NB4 (cell line): ENCODE measurements around the gene MPPED1.

ENCODE experiments used
- DNase-seq: peaks from one replicate; pipeline ENCODE4 v3.0.0; 2010; ENCODE audit warnings: low read depth
- H3K4me3 ChIP-seq: one replicate; pipeline ENCODE4 v1.5.1; 2011; ENCODE audit warnings: mild to moderate bottlenecking, low read depth, low read length, moderate library complexity
- MYC ChIP-seq: IDR thresholded peaks from 2 replicates; pipeline ENCODE4 v1.6.1; 2011; ENCODE audit warnings: low read depth, low read length
- POLR2A ChIP-seq: IDR thresholded peaks from 2 replicates; pipeline ENCODE4 v1.6.1; 2011; ENCODE audit warnings: mild to moderate bottlenecking; ENCODE audit not compliant: insufficient read length; ENCODE audit errors: extremely low read depth
- TF ChIP-seq, protein P1 (sequence below): IDR thresholded peaks from 2 replicates; pipeline ENCODE4 v1.6.1; 2011; ENCODE audit warnings: low read depth, low read length
- TF ChIP-seq, protein P2 (sequence below): IDR thresholded peaks from one replicate; pipeline ENCODE4 v1.5.1; 2012; ENCODE audit warnings: low read depth, low read length

MPPED1 gene

DNA sequence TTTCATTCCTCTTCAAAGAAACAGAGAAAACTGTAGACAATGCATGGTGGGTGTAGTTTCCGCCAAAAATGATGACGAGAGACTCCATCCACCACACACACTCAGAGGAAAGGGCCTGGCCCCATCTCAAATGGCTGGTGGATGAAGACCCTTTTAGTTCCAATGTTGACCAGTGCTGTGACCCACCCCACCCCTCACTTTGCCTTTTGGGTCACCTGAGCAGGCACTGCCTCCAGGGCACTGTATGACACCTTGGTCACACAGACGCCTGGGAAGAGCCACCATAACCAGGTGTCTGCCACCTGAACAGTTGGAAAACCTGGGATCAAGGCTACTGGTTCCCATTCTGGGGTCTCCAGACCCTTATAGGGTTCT is 121.3 kb downstream of the MPPED1 start:
- no peak for DNase-seq
- no peak overlapping the region for H3K4me3 ChIP-seq
- TF ChIP-seq MYC: no peak
- TF ChIP-seq, protein P1, sequence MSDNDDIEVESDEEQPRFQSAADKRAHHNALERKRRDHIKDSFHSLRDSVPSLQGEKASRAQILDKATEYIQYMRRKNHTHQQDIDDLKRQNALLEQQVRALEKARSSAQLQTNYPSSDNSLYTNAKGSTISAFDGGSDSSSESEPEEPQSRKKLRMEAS: no peak
- TF ChIP-seq POLR2A: no peak
- TF ChIP-seq, protein P2, sequence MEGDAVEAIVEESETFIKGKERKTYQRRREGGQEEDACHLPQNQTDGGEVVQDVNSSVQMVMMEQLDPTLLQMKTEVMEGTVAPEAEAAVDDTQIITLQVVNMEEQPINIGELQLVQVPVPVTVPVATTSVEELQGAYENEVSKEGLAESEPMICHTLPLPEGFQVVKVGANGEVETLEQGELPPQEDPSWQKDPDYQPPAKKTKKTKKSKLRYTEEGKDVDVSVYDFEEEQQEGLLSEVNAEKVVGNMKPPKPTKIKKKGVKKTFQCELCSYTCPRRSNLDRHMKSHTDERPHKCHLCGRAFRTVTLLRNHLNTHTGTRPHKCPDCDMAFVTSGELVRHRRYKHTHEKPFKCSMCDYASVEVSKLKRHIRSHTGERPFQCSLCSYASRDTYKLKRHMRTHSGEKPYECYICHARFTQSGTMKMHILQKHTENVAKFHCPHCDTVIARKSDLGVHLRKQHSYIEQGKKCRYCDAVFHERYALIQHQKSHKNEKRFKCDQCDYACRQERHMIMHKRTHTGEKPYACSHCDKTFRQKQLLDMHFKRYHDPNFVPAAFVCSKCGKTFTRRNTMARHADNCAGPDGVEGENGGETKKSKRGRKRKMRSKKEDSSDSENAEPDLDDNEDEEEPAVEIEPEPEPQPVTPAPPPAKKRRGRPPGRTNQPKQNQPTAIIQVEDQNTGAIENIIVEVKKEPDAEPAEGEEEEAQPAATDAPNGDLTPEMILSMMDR: no peak

DNA sequence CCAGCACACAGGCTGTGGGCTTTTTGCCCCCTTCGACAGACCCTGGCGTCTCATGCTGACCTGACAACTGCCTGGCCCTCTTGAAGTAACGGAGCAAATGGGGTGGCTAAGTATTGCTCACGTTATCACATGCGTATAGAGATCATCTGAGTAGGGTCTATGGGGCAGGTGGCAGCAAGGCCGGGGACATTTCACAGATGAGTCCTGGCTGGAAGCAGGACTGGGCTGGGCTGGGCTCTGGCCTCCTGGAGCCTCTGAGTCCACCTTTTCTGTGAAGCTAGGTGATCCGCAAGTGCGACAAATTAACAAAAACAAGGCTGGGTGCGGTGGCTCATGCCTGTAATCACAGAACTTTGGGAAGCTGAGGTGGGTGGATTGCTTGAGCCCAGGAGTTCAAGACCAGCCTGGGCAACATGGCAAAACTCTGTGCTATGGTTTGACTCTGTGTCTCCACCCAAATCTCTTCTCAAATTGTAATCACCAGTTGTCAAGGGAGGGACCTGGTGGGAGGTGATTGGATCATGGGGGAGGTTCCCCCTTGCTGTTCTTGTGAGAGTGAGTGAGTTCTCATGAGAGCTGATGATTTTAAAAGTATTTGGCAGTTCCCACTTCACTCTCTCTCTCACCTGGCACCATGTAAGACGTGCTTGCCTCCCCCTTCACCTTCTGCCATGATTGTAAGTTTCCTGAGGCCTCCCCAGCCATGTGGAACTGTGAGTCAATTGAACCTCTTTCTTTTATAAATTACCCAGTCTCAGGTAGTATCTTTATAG is 122.0 kb downstream of the MPPED1 start:
- no peak for DNase-seq
- no peak overlapping the region for H3K4me3 ChIP-seq
- TF ChIP-seq MYC: no peak
- TF ChIP-seq, protein P1: no peak
- TF ChIP-seq, protein P2: no peak
- no peak for TF ChIP-seq POLR2A

DNA sequence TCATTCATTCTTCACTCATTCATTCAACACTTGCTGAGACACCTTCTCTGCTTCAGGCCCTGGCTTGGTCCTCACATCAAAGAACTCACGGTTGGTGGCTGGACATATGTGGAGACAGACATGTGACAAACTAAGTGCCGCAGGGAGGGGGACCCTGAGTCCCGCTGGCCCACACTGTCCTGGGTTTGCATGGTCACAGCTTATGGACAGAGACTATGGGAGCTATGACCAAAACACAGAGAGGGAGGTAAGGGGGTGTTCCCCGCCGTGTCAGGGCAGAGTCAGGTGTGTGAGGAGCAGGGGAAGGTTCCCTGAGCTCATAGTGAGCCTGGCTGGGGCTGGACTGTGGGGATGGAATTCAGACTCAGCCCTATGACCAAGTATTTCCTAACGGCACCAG is 123.1 kb downstream of the MPPED1 start:
- H3K4me3 ChIP-seq: no peak overlapping the region
- TF ChIP-seq, protein P2: no peak
- TF ChIP-seq MYC (no peak), POLR2A (no peak)
- TF ChIP-seq, protein P1: no peak
- no peak for DNase-seq

DNA sequence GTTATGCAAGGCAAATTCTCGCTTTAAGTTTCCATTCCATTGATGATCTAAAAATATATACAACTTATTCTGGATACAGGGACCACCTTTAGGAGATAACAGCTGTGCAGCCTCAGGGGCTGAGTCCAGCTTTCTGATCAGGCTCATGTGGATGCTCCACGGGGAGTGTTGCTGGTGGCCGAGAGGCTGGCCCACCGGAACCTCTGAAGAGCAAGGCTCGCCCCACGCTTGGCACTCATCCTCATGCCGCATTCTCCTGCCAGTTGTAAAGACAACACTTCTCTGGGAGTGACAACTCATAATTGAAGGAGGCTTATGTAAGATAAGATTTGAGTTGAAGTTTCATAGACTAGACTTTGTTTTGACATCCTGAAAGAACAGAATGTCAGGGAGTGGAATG is 123.5 kb downstream of the MPPED1 start:
- H3K4me3 ChIP-seq: no peak overlapping the region
- TF ChIP-seq POLR2A (no peak), MYC (no peak)
- TF ChIP-seq, protein P1: no peak
- DNase-seq: no peak

DNA sequence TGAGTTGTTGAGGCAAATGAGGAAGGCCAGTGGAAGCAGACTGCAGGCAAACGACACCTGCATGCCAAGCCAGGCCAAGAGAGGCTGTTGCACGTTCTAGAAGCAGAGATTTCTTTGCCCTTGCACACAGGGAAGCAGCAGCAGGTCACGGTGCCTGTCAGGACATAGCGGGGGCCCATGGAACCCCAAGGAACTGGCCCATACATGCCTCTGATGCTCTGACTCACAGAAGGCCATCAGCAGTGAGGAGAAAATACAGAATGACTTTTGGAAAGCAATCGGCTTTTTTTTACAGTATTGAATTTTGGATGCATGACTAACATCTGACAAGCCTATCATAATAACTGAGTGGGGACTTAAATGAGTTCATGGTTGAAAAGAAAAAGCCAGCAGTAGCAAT is 123.9 kb downstream of the MPPED1 start:
- no peak for DNase-seq
- H3K4me3 ChIP-seq: no peak overlapping the region
- no peak for TF ChIP-seq MYC
- TF ChIP-seq, protein P2: no peak
- TF ChIP-seq POLR2A: no peak
- TF ChIP-seq, protein P1: no peak

DNA sequence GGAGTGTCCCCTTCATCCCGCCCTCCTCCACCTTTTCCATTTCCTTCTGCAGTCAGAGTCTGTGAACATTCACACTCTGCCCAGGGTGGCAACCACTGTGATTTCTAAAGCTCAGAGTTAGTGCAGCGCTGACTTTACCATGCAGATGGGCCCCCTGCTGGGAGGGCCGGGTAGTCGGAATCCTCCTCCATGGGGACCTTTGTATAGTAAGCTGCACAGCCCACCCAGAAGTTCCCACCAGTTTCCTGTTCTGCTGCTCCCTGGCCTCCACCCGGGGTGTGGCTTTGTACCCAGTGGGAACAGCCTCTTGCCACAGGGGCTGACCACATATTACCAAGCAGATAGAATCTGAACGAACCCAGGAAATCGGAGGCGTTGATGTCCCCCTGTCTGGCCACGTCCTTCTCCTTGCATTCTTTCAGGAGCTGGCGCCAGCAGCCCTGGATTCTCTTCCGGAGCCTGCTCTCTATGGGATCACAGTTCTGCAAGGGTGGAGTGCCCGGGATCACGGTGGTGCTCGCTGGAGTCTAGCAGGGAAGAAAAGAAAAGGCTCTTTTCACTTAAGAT is 125.3 kb downstream of the MPPED1 start:
- TF ChIP-seq, protein P2: peak; percentile 59
- TF ChIP-seq, protein P1: no peak
- DNase-seq: peak; percentile 71

More for the DNA sequence above, 125.3 kb downstream of the MPPED1 start:
- no peak overlapping the region for H3K4me3 ChIP-seq
